ENCODE measurements around the gene ZNF90.

DNA sequence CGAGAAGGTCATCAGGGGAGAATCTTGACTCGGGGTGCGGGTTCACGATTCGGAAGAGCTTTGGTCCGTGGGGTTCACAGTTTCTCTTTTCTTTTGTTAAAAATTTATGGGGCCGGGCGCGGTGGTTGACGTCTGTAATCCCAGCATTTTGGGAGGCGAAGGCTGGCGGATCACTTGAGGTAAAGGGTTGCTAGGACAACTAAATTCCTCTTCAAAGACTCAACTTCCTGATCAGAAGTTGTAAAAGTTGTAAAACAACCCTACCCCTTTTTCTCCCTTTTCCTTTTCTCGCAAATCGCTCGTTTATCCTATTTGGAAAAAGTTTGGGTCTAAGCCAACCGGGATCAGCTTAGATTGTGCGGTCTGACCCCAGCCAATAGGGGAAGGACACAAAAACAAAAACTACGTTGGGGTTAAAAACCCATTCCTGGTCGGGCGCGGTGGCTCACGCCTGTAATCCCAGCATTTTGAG, 89.9 kb downstream of the ZNF90 start:
- TF ChIP-seq, protein P1, sequence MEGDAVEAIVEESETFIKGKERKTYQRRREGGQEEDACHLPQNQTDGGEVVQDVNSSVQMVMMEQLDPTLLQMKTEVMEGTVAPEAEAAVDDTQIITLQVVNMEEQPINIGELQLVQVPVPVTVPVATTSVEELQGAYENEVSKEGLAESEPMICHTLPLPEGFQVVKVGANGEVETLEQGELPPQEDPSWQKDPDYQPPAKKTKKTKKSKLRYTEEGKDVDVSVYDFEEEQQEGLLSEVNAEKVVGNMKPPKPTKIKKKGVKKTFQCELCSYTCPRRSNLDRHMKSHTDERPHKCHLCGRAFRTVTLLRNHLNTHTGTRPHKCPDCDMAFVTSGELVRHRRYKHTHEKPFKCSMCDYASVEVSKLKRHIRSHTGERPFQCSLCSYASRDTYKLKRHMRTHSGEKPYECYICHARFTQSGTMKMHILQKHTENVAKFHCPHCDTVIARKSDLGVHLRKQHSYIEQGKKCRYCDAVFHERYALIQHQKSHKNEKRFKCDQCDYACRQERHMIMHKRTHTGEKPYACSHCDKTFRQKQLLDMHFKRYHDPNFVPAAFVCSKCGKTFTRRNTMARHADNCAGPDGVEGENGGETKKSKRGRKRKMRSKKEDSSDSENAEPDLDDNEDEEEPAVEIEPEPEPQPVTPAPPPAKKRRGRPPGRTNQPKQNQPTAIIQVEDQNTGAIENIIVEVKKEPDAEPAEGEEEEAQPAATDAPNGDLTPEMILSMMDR (IDR thresholded peaks at IDR 0.05): no peak
- no peak for TF ChIP-seq POLR2A (IDR thresholded peaks at IDR 0.05)

Data from heart left ventricle (tissue), 13 donors.